ENCODE data around the gene CTSV.

DNA sequence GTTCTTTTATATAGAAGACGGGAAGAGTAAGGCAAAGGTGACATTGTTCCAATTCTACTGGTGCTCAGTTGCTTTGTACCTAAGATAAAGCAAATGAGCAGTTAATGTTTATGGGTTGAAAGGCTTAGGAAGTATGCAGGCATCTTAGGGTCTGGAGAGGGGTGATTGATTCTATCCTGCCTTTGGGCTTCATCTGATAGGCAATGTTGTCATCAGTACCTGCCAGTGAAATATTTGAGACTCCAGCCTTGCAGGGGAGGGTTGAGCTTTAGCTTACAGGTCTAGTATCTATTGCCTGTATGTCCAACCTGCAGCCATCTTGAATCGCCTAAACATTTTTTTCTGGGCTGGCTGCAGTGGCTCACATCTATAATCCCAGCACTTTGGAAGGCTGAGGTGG is 13.8 kb upstream of the CTSV start:
- TF ChIP-seq, protein P1, sequence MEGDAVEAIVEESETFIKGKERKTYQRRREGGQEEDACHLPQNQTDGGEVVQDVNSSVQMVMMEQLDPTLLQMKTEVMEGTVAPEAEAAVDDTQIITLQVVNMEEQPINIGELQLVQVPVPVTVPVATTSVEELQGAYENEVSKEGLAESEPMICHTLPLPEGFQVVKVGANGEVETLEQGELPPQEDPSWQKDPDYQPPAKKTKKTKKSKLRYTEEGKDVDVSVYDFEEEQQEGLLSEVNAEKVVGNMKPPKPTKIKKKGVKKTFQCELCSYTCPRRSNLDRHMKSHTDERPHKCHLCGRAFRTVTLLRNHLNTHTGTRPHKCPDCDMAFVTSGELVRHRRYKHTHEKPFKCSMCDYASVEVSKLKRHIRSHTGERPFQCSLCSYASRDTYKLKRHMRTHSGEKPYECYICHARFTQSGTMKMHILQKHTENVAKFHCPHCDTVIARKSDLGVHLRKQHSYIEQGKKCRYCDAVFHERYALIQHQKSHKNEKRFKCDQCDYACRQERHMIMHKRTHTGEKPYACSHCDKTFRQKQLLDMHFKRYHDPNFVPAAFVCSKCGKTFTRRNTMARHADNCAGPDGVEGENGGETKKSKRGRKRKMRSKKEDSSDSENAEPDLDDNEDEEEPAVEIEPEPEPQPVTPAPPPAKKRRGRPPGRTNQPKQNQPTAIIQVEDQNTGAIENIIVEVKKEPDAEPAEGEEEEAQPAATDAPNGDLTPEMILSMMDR (IDR thresholded peaks at IDR 0.05): no peak
- no peak for TF ChIP-seq EZH2 (IDR thresholded peaks at IDR 0.05; ENCODE audit: borderline replicate concordance, insufficient read depth, low read depth, low read length, poor library complexity, severe bottlenecking)
